Endodermal cell (in vitro differentiated cells): ENCODE results near the gene CAPN5. TPM values are rescaled to one million over a fixed set of nuclear protein-coding genes. Genes with fewer than 3 reads are reported as not detected.
A peak's percentile ranks its signal among the peaks of the same experiment; 100 is the strongest.

Source experiments
- DNase-seq: peaks from one replicate; pipeline ENCODE4 v3.0.0-alpha.2; 2017
- H3K27ac ChIP-seq: 2 replicates; pipeline ENCODE4 v1.5.1; 2013; ENCODE audit warnings: mild to moderate bottlenecking, low read depth, low read length, moderate library complexity
- H3K27me3 ChIP-seq: 2 replicates; pipeline ENCODE4 v1.6.1; 2013; ENCODE audit warnings: mild to moderate bottlenecking, low read length, moderate library complexity; ENCODE audit not compliant: insufficient read depth, control insufficient read depth, poor library complexity, severe bottlenecking
- H3K36me3 ChIP-seq: 2 replicates; pipeline ENCODE4 v1.7.0; 2013; ENCODE audit warnings: mild to moderate bottlenecking, low read length, moderate library complexity; ENCODE audit not compliant: control insufficient read depth, insufficient read depth
- H3K4me1 ChIP-seq: one replicate; pipeline ENCODE4 v1.7.0; 2013; ENCODE audit warnings: low read length; ENCODE audit not compliant: control insufficient read depth, insufficient read depth
- H3K4me3 ChIP-seq: 2 replicates; pipeline ENCODE4 v1.5.1; 2013; ENCODE audit warnings: mild to moderate bottlenecking, low read length, moderate library complexity
- H3K9ac ChIP-seq: 2 replicates; pipeline ENCODE4 v1.6.1; 2013; ENCODE audit warnings: mild to moderate bottlenecking, low read length, moderate library complexity; ENCODE audit not compliant: poor library complexity, severe bottlenecking; ENCODE audit errors: extremely low read depth
- H3K9me3 ChIP-seq: 2 replicates; pipeline ENCODE4 v1.6.1; 2013; ENCODE audit warnings: mild to moderate bottlenecking, low read length, moderate library complexity; ENCODE audit not compliant: control insufficient read depth
- H3K27ac Mint-ChIP-seq: 2 replicates; pipeline ENCODE4 v1.8.0; 2020; ENCODE audit warnings: mixed read lengths
- H3K27me3 Mint-ChIP-seq: 2 replicates; pipeline ENCODE4 v1.8.0; 2021; ENCODE audit warnings: mild to moderate bottlenecking, mixed read lengths; ENCODE audit not compliant: insufficient read depth
- H3K36me3 Mint-ChIP-seq: 2 replicates; pipeline ENCODE4 v1.8.0; 2020; ENCODE audit warnings: low read depth, mixed read lengths
- H3K4me1 Mint-ChIP-seq: 2 replicates; pipeline ENCODE4 v1.8.0; 2020; ENCODE audit warnings: mixed read lengths
- H3K4me3 Mint-ChIP-seq: 2 replicates; pipeline ENCODE4 v1.8.0; 2020; ENCODE audit warnings: mild to moderate bottlenecking, moderate library complexity, mixed read lengths
- H3K9me3 Mint-ChIP-seq: 2 replicates; pipeline ENCODE4 v1.8.0; 2020; ENCODE audit warnings: mild to moderate bottlenecking, mixed read lengths
- CTCF ChIP-seq: fragments of 200-600 bp; sonication (generic); conservative IDR thresholded peaks from 2 replicates; pipeline ENCODE4 v1.5.0; 2021; ENCODE audit warnings: antibody characterized with exemption, mild to moderate bottlenecking
- WGBS, 2 experiments: methylation state at CpG; one replicate each; pipeline versions ENCODE4 v1.1.5 to v1.1.7; 2013; ENCODE audit warnings: missing lambda C conversion rate in 2 of 2, mixed read lengths in 1 of 2; ENCODE audit not compliant: insufficient coverage in 1 of 2, insufficient read length in 1 of 2; 5-methylcytosine and 5-hydroxymethylcytosine counted together
- total RNA-seq, 2 donors: library from RNA; stranded (reverse); fragmentation: NEBNext Ultra II Directional in 1 of 2; extraction: Animal tissue kit (Norgen Biotek cat#: 25700) in 1 of 2; gene quantifications; 2 replicates in 1 of 2; 3 replicates in 1 of 2; pipeline ENCODE4 v1.2.1, GENCODE V29; 2021

Gene CAPN5
- total RNA-seq, 2 donors from 2014 or later, result 17.5 to 21.5 TPM

DNA sequence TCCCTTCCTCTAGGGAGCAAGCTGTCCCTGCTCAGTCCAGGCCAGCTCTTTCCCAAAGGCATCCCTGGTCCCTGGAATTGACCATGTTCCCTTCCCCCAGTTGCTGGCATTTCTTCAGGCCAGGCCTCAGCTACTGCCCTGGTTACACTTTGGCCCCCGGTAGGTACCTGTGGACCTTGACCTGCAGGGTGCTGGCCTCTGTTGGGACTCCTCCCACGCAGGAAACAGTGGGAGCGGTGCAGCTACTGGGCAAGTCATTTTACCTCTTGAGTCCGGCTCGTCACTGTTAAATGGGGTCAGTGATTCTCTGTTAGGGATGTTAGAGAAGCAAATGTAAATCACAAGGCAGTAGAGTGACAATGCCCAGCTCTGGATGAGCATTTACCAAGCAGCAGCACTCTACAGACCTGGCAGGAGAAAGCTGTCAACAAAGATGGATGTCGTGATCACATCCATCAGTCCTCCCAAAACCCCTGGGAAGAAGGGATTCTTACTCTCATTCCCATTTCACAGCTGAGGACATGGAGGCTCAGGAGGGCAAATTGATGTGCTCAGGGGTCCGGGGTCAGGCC, 78.2 kb downstream of the CAPN5 start:
- no peak for DNase-seq
- H3K4me3 ChIP-seq, result no peak overlapping the region
- Mint-ChIP-seq H3K36me3 (no peaks in the 10 kb centered on the region), H3K27me3 (peaks cover 25% of the 10 kb centered on the region), H3K4me3 (no peak overlapping the region), H3K27ac (no peak overlapping the region), H3K4me1 (peaks cover 9% of the 10 kb centered on the region), H3K9me3 (no peaks in the 10 kb centered on the region)
- peaks cover 13% of the 10 kb centered on the region for H3K27me3 ChIP-seq
- H3K9ac ChIP-seq, result no peak overlapping the region
- no peaks in the 10 kb centered on the region for H3K36me3 ChIP-seq
- TF ChIP-seq CTCF, result no peak
- H3K9me3 ChIP-seq, result no peaks in the 10 kb centered on the region
- 86 to 90% methylated on average over 4 to 7 of the region's 7 CpGs for WGBS, 2 experiments
- no peak overlapping the region for H3K27ac ChIP-seq
- no peaks in the 10 kb centered on the region for H3K4me1 ChIP-seq

DNA sequence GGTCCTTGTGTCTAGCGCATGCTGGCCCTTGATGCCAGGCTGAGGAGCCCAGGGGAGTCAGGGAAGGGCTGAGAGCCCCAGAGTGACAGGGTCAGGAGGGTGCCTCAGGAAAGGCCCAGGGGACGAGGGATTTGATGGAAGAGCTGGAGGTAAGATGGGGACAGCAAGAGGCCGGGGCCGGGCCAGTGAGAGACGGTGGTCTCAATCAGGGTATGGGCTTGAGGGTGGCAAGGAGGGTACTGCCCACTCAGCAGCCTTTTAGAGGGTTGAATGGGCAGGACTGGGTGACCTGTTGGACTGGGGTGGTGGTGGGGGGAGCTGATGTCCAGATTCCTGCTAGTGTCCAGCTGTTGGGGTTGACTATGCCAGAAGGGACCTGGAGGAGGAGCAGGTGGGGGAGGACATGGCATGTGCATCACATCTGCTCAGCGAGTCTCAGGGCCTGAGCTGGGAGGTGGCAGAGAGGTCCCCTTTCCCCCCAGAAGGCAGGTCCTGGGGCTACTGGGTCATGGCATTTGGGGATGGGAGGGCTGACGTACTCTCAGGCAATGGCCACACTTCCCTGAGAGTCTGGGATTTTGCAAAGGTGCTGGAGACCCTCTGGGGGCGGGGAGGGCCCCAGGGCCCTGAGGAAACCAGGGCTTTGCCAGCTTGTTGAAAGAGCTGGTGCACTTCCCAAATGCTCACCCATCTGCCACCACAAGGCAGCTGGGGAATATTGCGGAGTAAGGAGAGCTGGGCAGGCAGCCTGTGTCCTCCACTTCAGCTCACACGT, 79.7 kb downstream of the CAPN5 start:
- WGBS, 2 experiments, result 91 to 94% methylated on average over 5 to 10 of the region's 10 CpGs
- no peak overlapping the region for H3K27ac Mint-ChIP-seq
- Histone ChIP-seq H3K27me3 (peaks cover 13% of the 10 kb centered on the region), H3K4me1 (no peaks in the 10 kb centered on the region), H3K36me3 (no peaks in the 10 kb centered on the region), H3K27ac (no peak overlapping the region), H3K9ac (no peak overlapping the region), H3K9me3 (no peaks in the 10 kb centered on the region), H3K4me3 (no peak overlapping the region)
- no peak overlapping the region for H3K4me3 Mint-ChIP-seq
- peaks cover 6% of the 10 kb centered on the region for H3K4me1 Mint-ChIP-seq
- peaks cover 27% of the 10 kb centered on the region for H3K27me3 Mint-ChIP-seq
- DNase-seq, result no peak
- TF ChIP-seq CTCF, result no peak
- no peaks in the 10 kb centered on the region for H3K36me3 Mint-ChIP-seq
- H3K9me3 Mint-ChIP-seq, result no peaks in the 10 kb centered on the region

DNA sequence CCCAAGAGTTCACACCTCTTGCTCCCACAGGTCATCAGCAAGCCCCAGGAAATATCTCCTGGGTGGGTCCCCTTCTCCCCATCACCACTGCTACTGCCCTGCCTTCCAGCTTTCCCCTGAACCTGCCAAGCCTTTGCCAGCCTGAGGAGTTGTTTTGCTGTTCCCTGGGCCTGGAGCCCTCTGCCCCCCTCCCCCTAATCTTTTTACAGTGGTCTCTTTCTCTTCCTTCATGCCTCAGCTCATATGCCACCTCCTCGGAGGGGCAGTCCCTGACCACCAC, 80.2 kb downstream of the CAPN5 start:
- Mint-ChIP-seq H3K4me1 (peaks cover 6% of the 10 kb centered on the region), H3K27ac (no peak overlapping the region), H3K9me3 (no peaks in the 10 kb centered on the region), H3K36me3 (no peaks in the 10 kb centered on the region), H3K27me3 (peaks cover 27% of the 10 kb centered on the region), H3K4me3 (peak overlapping the region; percentile 62)
- no peak overlapping the region for H3K4me3 ChIP-seq
- peaks cover 13% of the 10 kb centered on the region for H3K27me3 ChIP-seq
- TF ChIP-seq CTCF, result no peak
- no peaks in the 10 kb centered on the region for H3K9me3 ChIP-seq
- no peaks in the 10 kb centered on the region for H3K4me1 ChIP-seq
- DNase-seq, result no peak
- H3K36me3 ChIP-seq, result no peaks in the 10 kb centered on the region
- H3K9ac ChIP-seq, result no peak overlapping the region
- 83 to 100% methylated on average over 1 of the region's 1 CpG for WGBS, 2 experiments
- no peak overlapping the region for H3K27ac ChIP-seq
